HFF-Myc (cell line): ENCODE data around the gene GBA2.

Source experiments
- DNase-seq: peaks from one replicate; pipeline ENCODE4 v3.0.0-alpha.2; 2011; ENCODE audit warnings: low read depth; ENCODE audit errors: extremely low read depth
- H3K4me3 ChIP-seq: replicated peaks from 2 replicates; pipeline ENCODE4 v1.5.1; 2011; ENCODE audit warnings: low read depth, mild to moderate bottlenecking, control low read depth, low read length
- CTCF ChIP-seq: IDR thresholded peaks from 2 replicates; pipeline ENCODE4 v1.5.1; 2012; ENCODE audit warnings: mild to moderate bottlenecking, low read depth, low read length, control low read depth; ENCODE audit errors: missing control alignments

The GBA2 gene

GRCh38 chr9:35719546-35719945 is 29.5 kb downstream of the GBA2 start:
- DNase-seq = no peak
- no peak overlapping the region for H3K4me3 ChIP-seq
- no peak for TF ChIP-seq CTCF

DNA sequence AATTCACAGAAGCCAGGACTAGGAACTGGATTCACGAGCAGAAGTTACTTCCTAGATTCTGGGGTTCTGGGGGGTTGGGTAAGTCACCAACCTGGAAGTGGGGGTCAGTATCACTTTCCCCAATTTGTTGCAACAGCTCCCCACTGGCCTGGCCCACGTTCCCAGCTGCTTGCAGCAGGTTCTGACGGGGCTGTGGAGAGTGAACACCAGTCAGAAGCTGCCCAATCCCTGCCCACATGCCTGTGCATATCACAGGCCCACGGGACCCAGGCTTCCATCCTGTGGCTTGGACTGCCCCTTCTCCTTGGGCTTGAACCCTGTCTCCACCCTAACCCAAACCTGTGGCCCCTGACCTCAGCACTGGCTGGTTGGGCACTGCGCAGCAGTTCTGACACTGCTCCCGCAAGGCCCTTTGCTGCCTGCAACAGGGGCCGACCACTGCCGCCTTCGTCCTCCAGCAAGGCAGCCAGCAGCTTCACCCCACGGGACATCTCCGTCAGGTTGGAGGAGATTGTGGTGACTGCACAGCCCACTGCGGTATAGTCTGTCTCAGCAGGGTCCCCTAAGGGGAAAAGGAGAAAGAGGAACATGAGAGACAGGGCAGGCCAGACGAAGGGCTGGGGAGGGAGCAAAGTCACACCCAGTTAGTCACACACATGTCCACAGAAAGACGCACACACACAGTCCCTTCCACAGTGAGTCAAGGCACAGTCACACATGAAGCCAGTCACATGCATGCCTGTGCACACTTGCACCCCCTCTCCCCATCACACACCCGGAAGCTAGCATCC is 30.1 kb downstream of the GBA2 start:
- TF ChIP-seq CTCF = no peak
- DNase-seq = no peak
- H3K4me3 ChIP-seq = no peak overlapping the region

- H3K4me3 ChIP-seq = no peak overlapping the region
- TF ChIP-seq CTCF = no peak
- no peak for DNase-seq
Measured at GRCh38 chr9:35717132-35717870, 31.7 kb downstream of the GBA2 start.

DNA sequence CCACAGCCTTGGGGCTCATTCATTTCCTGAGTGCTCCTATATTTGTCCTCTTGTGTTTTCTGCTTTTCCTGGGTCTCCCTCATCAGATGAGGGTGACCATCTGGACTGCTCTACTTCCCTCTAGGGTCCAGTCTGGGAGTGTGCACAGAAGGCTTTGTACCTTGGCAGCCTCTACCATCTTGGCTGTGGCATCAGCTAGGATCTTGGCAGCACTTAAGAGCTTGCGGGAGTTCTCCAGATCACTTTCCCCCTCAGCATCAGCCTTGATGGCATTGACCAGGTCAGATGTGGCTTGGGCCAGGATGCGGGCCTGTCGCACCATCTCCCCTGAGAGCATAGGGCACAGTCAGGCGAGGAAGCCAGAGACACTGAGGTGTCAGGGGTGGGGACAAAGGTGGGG is 32.8 kb downstream of the GBA2 start:
- H3K4me3 ChIP-seq = no peak overlapping the region
- DNase-seq = no peak
- TF ChIP-seq CTCF = no peak

GRCh38 chr9:35714579-35715252 is 34.3 kb downstream of the GBA2 start:
- no peak overlapping the region for H3K4me3 ChIP-seq
- TF ChIP-seq CTCF = no peak
- no peak for DNase-seq

DNA sequence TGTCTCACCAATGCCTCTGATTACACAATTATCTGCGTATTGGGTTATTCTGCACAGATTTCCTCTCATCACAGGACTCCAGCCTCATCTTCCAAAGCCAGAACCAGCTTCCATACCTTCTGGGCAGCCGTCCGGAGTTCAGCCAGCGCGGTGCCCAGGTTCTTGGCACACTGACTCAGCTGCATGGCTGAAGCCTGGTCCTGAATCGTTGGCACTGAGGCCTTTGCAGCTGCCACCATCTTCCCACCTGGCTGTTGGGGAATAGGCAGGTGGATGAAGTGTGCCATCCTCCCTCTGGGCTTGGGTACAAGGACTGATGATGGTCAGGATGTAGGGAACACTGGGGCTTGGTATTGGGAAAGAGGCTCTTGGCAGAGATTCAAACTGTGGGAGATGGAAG is 34.9 kb downstream of the GBA2 start:
- DNase-seq = no peak
- H3K4me3 ChIP-seq = no peak overlapping the region
- no peak for TF ChIP-seq CTCF
